NCI-H345 treated with DMSO at 0.1 percent for 48 hours (cell line): Measurements from ENCODE around the gene DHX36.

Source experiments
- DNase-seq: peaks from one replicate; lab custom pipeline; 2025; ENCODE audit not compliant: unreplicated experiment; lab: John Stamatoyannopoulos, UW

The DHX36 gene, protein sequence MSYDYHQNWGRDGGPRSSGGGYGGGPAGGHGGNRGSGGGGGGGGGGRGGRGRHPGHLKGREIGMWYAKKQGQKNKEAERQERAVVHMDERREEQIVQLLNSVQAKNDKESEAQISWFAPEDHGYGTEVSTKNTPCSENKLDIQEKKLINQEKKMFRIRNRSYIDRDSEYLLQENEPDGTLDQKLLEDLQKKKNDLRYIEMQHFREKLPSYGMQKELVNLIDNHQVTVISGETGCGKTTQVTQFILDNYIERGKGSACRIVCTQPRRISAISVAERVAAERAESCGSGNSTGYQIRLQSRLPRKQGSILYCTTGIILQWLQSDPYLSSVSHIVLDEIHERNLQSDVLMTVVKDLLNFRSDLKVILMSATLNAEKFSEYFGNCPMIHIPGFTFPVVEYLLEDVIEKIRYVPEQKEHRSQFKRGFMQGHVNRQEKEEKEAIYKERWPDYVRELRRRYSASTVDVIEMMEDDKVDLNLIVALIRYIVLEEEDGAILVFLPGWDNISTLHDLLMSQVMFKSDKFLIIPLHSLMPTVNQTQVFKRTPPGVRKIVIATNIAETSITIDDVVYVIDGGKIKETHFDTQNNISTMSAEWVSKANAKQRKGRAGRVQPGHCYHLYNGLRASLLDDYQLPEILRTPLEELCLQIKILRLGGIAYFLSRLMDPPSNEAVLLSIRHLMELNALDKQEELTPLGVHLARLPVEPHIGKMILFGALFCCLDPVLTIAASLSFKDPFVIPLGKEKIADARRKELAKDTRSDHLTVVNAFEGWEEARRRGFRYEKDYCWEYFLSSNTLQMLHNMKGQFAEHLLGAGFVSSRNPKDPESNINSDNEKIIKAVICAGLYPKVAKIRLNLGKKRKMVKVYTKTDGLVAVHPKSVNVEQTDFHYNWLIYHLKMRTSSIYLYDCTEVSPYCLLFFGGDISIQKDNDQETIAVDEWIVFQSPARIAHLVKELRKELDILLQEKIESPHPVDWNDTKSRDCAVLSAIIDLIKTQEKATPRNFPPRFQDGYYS

DNA sequence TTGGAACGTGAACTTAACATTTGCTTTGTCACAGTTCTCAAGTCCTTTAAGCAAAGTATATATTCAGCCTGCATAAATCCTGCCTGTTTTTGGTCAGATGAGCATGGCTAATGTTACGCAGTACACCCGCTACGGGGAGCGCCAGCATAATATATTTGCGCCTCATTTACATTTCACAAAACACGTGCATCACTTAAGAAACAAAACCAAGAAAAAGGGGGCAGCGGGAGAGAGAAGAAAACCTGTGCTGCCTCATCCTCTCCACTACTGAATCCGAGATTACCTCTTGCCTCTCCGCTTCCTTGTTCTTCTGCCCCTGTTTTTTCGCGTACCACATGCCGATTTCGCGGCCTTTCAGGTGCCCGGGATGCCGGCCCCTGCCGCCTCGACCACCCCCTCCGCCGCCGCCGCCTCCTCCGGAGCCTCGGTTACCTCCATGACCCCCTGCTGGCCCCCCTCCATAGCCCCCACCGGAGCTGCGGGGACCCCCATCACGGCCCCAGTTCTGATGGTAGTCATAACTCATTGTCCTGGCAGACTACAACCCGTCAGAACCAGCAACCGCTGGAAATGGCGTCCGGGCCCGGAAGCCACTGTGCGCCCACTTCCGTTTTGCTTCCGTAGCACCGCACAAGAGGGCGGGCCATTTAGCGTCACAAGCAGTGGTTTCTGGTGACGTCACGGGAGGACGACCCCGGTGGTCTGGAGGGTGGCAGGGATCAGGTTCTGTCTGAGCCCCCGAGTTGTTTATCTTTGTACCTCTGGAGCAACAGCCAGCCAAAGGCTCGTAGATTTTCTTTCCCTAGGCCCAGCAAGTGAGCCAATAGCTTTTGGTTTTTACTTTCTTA, at the start of gene DHX36:
TSS of gene DHX36 (minus strand) at position 597 of the 848 bp plus-strand sequence. CDS start at position 526, 71 bp downstream.
- peak; percentile 68 for DNase-seq

DNA sequence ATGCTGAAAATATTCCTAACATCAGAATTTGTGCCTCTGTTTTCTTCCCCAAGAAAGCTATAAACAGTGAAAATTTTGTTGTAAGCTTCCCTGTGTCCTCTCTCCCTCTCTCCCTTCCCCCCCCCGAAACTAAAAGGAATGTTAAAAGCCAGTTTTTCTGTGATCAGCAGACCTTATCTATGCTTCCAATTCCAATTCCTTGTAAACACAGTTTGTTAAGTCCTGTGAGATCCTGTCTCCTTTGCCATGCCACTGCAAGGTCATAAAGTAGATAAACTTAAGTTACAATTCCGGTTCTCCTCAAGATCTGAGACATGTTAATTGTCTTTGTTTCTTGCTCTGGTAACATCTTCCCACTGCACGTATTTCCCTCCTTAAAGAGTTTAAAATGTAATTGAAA, 42.9 kb upstream of the DHX36 start:
- DNase-seq = no peak

DNA sequence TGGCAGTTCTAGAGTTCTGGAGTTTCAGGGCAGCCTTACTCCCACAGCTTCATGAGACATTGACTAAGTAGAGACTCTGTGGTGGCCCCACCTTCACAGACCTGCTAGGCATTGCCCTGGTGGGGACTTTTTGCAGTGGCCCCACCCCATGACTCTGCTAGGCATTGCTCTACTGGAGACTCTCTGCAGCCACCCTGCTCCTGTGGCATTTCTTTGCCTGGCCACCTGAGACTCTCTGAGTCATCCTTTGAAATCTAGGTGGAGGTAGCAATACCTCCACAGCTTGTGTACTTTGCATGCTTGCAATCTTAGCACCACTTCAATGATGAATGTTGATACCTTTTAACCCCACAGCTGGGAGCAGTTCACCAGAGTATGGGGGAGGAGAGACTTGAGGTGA, 40.6 kb upstream of the DHX36 start:
- DNase-seq = no peak

DNA sequence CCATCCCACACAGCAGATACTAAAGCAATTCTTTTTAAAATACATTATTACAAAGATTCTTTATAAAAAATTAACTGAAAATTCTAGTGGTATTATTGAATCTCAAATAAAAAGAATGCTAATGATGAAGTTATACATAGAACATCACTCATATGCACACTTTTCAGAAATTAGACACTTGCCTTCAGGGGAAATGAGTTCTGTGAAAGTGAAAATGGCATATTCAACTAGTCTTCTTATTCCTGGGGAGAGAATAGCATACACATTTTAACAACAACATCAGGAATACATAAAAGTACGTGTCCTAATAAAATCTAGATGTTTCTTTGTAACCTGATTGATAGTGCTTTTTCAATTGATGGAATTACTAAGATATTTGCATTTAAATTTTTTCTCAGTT, 36.8 kb upstream of the DHX36 start:
- DNase-seq = no peak

DNA sequence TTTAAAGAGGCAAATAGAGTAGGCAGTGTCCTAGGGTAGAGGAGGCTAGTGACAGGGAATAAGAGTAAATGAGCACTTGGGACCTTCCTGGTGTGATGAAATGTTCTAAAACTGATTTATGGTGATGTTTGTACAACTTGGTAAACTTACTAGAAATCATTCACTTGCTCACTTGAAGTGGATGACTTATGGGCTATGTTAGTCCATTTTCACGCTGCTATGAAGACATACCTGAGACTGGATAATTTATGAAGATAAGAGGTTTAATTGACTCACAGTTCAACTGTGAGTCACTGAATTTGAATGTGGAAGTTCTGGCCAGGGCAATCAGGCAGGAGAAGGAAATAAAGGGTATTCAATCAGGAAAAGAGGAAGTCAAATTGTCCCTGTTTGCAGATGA, 31.7 kb upstream of the DHX36 start:
- DNase-seq = no peak

DNA sequence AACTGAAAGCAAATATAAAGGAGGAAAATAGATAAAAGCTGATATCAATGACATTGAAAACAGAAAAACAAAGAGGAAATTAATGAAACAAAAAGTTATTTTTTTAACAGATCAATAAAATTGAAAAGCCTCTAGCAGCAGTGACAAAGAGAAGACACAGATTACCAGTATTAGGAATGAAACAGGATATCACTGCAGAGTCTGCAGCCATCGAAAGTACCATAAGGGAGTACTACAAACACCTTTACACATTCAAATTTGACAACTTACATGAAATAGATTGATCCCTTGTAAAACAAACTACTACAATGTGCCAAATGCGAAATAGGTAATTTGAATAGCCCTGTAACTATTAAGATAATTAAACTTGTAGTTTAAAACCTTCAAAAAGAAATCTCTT, 24.9 kb upstream of the DHX36 start:
- DNase-seq = no peak

DNA sequence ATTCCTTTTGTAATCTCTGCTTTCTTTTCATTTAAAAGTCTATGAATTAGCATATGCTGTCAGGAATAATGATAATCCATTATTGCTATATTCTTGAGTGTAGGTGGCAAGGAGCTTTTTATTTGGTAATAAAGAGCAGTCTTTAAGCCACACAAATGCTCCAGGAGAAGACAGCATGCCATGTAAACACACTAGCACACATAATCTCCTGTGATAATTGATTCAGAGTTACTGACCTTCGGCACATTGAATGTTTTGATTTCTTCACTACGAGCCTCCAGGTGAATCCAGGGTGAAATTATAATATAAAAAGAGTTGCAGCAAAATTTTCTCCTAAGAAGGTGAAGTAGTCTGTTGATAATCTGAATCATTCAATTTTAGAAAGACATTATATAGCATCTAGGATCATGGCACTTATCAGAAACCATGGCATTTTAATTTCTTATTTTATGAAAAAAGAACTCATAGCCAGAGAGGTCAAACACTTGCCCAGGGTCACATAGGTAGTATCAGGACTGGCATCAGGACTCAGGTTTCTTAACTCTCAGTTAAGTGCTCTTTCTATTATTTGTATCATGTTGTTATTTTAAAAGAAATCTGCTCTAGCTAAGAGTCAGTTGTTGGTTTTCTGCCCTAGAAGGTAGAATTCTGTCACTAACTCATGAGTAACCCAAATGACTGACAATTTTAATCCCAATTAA, 21.3 kb upstream of the DHX36 start:
- no peak for DNase-seq

DNA sequence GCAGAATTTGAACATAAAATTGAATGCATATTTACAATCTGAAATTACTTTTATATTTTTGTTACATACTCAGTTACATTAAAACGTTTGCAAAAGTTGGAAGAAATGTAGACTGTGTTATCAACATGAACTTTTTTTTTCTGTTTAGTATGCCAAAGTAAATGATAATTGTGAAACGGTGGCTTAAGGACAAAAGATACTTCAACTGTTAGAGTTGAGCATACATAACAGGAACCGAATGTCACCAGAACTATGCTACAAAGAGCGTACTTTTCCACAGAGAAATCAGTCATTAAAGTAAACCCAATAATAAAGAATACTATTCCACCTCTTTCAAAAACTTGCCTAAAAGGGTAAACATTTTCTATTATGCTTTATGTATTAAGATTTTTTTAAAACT, 14.3 kb upstream of the DHX36 start:
- no peak for DNase-seq

DNA sequence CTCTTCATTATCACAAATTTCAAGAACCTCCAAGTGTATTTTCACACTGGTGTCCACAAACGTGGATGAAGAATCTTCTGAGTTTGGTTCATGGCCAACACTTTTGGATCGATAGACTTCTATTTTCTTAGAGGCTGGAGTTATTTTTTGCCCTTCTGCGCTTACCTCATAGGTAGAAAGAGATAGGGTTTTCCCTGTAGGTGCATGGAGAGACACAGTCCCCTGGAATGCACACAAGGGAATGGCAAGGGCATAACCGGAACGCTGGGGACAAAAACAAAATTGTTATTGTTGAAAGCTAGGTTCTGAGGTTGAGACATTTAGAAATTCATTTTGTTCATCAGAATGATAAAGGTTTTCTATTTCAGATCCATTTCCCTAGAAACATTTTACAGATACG, 13.7 kb upstream of the DHX36 start:
- DNase-seq = no peak

DNA sequence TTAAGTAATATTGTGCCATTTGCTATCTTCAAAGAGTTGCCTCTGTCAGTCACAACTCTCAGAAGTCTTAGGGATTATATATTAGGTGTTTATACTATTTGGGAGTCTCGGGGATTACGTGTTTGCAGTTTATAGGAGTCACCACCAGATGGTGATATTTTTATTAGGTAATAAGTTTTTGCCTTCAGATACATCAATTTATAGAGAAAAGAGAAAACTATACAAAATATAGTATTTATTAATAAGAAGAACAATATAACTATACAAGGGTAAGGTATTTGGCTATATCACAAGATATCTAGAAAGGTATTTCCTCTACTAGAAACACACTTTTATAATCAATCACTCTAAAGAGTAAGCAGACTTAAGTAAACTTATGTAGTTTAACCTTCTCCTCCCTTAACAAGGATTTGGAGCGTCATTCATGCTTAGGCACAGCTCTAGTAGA, 10.7 kb upstream of the DHX36 start:
- DNase-seq = no peak

DNA sequence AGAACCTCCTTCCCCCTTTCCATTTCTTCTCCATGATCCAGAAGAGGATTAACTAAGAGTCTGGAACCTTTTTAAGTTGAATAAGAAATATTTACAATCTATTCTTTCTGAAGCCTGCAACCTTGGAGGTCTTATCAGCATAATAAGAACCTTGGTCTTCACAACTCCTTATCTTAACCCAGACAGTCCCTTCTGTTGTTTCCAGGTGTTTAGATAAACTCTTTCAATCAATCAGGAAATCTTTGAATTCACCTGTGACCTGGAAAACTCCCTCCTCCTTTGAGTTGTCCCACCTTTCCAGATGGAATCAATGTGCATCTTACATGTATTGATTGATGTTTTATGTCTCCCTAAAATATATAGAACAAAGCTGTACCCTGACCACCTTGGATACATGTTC, 3.6 kb upstream of the DHX36 start:
- no peak for DNase-seq

DNA sequence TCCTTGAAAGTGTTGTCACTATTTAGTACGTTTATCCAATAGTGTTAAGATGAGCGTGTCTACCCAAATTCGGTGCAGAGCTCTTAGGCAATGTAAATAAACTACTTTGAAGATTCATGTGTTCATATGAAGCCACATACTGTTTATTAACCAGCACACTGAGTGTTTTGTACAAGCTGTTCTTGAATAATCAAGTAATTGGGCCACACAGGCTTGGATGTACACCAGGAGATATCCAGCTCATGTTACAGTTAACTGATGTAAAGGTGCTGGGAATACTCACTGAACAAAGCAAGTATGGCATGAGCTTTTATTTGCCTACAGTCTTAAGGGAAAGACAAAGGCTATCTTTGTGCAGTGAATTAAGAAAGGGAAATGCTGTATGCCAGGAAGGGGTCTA, 632 bp upstream of the DHX36 start:
- no peak for DNase-seq

DNA sequence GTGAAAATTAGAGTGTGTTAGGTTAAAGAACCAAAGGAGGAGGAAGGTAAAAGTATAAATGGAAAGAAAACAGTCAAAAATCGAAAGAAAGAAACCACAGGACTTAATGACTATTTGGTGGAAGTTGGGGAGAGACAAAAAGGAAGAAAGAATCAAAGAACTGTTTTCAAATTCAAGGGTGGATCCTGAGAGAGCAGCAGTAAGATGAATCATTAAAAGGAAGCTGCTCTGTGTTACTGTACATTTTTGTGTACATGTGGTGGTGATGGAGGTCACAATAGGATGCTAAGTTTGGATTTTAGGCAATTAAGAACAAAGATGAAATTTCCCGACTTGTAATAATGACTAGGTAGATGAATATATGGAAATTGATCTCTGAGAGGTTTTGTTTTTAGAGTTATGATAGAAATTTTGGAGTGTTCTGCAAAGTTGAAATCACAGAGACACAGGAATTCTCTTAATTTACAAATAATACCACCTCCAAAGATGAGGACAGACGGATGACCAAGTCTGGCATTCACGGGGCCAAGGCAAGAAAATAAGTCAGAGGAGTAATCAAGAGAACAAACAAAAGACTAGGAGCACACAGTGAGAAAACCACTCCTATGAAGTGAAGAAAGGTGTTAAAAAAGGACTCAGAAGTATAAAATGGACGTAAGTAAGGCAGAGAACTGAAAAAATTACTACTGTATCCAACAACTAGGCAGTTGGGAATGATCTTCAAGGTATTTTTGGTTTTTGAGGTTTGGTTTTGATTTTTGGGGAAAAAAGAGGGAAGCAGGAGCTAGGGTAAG, 7.1 kb downstream of the DHX36 start:
- DNase-seq = no peak

DNA sequence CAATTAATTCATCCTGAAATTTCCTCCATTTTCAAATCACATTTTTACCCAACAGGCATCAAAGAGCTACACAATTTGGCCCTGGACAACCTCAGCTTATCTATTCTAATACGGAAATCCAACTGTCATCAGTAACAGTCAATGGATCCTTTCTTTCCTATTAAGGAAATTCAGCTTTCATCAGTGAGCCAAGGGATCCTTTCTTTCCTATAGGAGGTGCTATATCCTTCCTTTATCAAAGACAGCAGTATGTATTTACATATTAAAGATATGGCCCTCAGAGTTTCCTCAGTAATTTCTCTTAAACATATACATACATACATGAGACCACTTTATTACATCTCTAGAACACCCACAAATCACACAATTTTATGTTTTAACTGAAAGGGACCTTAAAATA, 10.1 kb downstream of the DHX36 start:
- no peak for DNase-seq

DNA sequence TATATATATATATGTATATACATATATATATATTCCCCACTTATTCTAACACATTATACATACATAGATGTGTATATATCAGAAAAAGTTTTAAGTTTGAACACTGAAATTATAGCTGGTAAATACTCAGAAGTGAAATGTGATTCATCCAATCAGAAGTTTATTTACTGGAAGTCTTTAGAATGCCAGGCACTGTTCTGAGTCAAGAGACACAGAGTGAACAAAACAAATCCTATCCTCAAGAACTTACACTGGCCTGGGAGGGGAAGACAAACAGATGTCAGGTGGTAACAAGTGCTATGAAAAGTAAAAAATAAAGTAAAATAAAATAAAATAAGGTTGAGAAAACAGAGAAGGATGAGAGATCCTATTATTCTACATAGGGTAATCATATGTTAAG, 13.4 kb downstream of the DHX36 start:
- DNase-seq = no peak

DNA sequence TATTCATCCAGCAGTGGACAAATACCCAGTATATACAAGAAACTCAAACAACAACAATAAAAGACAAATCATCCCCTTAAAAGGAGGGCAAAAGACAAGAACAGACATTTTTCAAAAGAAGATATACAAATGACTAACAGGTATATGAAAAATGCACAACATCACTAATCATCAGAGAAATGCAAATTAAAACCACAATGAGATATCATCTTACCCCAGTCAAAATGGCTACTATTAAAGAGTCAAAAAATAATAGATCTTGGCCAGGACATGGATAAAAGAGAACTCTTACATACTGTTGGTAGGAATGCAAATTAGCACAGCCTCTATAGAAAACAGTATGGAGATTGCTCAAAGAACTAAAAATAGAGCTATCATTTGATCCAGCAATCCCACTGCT, 16.9 kb downstream of the DHX36 start:
- no peak for DNase-seq

DNA sequence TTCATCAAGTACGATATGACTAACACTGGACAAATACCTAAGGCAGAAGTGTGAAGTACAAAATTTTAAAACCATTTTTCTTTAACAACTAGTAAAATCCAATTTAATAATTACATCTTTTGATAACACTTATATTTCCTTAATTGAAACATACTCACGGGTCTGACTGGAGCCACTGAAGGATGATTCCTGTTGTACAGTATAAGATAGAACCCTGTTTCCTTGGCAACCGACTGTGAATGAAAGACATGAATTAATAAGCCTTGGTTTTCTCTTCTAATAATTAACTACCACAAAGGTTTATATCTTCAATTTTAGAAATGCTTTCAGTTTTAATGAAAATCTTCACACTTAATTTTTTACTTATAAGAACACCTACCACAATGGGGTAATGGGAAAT, 19.4 kb downstream of the DHX36 start:
- no peak for DNase-seq

DNA sequence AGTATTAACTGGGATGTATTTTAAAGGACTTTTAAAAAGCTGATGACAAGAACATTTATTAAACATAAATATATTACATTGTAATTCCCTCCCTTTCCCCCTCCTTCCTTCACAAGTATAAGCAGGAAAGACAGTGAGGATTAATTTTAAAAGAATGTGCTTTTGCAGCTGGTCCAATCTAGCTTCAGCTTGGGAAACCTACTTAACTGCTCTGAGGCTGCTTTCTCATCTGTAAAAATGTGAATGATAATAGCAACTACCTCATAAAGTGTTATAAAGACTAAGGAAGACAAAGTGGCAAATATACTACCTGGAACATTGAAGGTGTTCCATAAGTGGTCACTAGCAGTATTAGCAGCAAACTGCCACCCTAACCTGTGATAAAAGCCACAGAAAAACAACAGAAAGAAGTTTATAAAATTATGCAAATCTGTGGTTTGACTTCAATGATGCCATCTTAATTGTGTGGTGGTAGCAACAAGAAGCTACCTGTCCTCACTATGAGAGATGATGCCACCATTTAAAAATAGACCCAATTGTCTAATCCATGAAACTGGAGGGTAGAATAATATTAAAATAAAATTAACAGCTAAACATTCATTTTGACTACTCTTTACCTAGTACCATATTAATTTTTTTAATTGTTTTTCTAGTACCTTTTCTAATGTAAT, 20.0 kb downstream of the DHX36 start:
- no peak for DNase-seq

DNA sequence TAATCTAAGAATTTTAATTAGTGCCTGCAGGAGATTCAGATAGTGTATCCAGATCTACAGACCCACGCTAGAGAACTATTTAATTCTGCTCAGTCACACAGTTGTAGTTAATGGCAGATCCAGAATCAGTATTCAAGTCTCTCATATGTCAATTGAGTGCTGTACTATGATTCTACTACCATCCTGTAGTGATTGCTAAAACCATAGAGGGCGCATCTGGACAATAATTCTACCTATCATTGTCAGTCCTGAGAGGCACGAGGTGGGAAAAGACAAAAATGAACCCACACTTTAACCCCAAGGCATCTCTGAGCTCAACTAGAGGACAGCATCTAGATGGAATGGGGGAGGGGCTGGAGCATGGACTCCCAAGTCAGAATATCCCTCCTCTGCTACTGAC, 22.7 kb downstream of the DHX36 start:
- DNase-seq = no peak
